ENCODE measurements around the gene HOXD4.
A peak's percentile ranks its signal among the peaks of the same experiment; 100 is the strongest.

The HOXD4 gene

DNA sequence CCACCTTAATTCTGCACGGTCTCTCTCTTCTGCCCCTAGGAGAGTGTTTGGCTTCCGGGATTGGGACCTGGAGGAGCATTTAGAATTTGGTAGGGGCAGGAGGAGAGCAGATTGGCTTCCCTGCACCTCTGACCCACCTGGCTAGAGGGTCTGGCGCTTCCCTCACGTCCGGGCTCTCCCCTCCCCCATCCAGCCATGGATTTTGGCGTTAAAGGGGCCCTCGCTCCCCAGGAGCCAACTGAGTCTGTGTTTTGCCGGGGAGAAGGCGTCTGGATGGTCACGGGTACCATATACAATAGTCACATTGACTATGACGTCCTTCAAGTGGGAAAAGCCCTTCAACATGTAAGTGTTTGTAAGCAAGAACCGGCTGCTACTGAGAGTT is 12.3 kb downstream of the HOXD4 start:
- WGBS = 0% methylated on average over 9 of the region's 12 CpGs
- H3K27ac ChIP-seq (ENCODE audit: low read depth, low read length) = no peak overlapping the region
- no peak overlapping the region for H3K4me3 ChIP-seq (ENCODE audit: low read length)
- peaks cover 100% of the 10 kb centered on the region for H3K27me3 ChIP-seq (ENCODE audit: insufficient read depth, low read length)
- H3K9ac ChIP-seq (ENCODE audit: low read depth, low read length) = no peak overlapping the region
- peaks cover 5% of the 10 kb centered on the region; the same call in 1 of the 2 replicates for H3K4me1 ChIP-seq (ENCODE audit: insufficient read depth, low read length)
- H3K36me3 ChIP-seq (ENCODE audit: insufficient read depth, low read length) = no peaks in the 10 kb centered on the region
- no peaks in the 10 kb centered on the region for H3K9me3 ChIP-seq (ENCODE audit: insufficient read depth, low read depth, low read length)

GRCh38 chr2:176164201-176164600 is 12.9 kb downstream of the HOXD4 start:
- no peaks in the 10 kb centered on the region for H3K9me3 ChIP-seq (ENCODE audit: insufficient read depth, low read depth, low read length)
- no peak overlapping the region for H3K27ac ChIP-seq (ENCODE audit: low read depth, low read length)
- H3K36me3 ChIP-seq (ENCODE audit: insufficient read depth, low read length) = no peaks in the 10 kb centered on the region
- peaks cover 100% of the 10 kb centered on the region for H3K27me3 ChIP-seq (ENCODE audit: insufficient read depth, low read length)
- H3K4me3 ChIP-seq (ENCODE audit: low read length) = no peak overlapping the region
- H3K4me1 ChIP-seq (ENCODE audit: insufficient read depth, low read length) = peaks cover 5% of the 10 kb centered on the region; the same call in 1 of the 2 replicates
- WGBS = 11% methylated on average over 13 of the region's 13 CpGs
- H3K9ac ChIP-seq (ENCODE audit: low read depth, low read length) = no peak overlapping the region

GRCh38 chr2:176164611-176165369 is 13.4 kb downstream of the HOXD4 start:
- Histone ChIP-seq H3K4me1 (ENCODE audit: insufficient read depth, low read length) (peaks cover 5% of the 10 kb centered on the region; the same call in 1 of the 2 replicates), H3K27ac (ENCODE audit: low read depth, low read length) (no peak overlapping the region), H3K27me3 (ENCODE audit: insufficient read depth, low read length) (peaks cover 100% of the 10 kb centered on the region), H3K9me3 (ENCODE audit: insufficient read depth, low read depth, low read length) (no peaks in the 10 kb centered on the region), H3K9ac (ENCODE audit: low read depth, low read length) (no peak overlapping the region), H3K4me3 (ENCODE audit: low read length) (no peak overlapping the region), H3K36me3 (ENCODE audit: insufficient read depth, low read length) (no peaks in the 10 kb centered on the region)
- WGBS = 1% methylated on average over 52 of the region's 52 CpGs

DNA sequence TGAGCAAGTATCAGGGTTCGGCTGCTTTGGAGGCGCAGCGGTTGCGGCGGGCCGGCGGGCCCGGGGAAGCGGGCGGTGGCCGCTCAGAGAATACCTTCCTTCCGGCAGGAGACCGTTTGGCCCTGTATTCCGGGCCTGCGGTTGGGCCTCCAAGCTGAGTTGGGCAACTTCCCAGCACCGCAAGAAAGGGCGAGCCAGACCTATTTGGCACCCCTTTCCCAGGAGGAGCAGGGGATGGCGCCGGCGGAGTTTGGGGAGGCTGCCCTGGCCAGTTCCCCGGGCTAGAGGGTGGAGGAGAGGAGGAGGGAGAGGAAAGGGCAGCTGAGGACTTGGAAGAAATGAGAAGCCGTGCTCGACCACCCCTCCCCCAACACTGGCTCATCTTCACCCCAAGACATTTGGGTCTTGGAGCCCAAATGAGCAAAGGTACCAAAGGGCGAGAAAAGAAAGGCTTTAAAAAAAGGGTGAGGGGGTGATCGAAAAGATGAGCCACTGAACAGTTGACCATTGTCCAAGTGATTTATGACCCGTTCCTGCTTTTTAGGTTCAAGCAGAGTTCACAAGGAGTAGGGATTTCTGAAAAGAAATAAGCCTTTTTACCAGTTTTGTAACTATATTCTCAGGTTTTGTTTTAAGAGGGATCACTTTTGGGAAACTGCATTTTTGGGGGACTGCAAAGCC is 14.2 kb downstream of the HOXD4 start:
- WGBS = 6% methylated on average over 24 of the region's 26 CpGs
- no peak overlapping the region for H3K4me3 ChIP-seq (ENCODE audit: low read length)
- no peaks in the 10 kb centered on the region for H3K9me3 ChIP-seq (ENCODE audit: insufficient read depth, low read depth, low read length)
- H3K36me3 ChIP-seq (ENCODE audit: insufficient read depth, low read length) = no peaks in the 10 kb centered on the region
- no peak overlapping the region for H3K27ac ChIP-seq (ENCODE audit: low read depth, low read length)
- H3K9ac ChIP-seq (ENCODE audit: low read depth, low read length) = no peak overlapping the region
- H3K4me1 ChIP-seq (ENCODE audit: insufficient read depth, low read length) = peaks cover 5% of the 10 kb centered on the region; the same call in 1 of the 2 replicates
- H3K27me3 ChIP-seq (ENCODE audit: insufficient read depth, low read length) = peaks cover 100% of the 10 kb centered on the region

DNA sequence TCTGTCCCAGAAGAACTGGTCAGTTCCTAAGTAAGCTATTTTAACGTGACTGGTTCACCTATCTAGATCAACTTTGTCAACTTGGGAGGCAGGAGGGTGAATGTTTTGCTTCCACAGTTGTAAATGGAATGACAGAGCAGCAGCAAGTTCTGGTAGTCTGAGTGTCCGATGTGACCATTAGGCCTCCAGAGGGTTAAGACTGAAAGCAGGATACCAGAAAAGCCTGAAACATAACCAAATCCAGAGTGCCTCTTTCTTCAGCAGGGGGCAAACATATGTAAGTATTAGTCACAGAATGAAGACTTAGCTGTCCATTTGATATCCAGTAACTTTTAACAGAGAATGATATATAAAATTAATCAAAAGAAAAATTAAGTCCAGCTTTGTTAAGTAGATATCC is 14.9 kb downstream of the HOXD4 start:
- H3K9ac ChIP-seq (ENCODE audit: low read depth, low read length) = no peak overlapping the region
- no peak overlapping the region for H3K4me3 ChIP-seq (ENCODE audit: low read length)
- no peaks in the 10 kb centered on the region for H3K9me3 ChIP-seq (ENCODE audit: insufficient read depth, low read depth, low read length)
- H3K36me3 ChIP-seq (ENCODE audit: insufficient read depth, low read length) = no peaks in the 10 kb centered on the region
- peaks cover 5% of the 10 kb centered on the region; the same call in 1 of the 2 replicates for H3K4me1 ChIP-seq (ENCODE audit: insufficient read depth, low read length)
- H3K27me3 ChIP-seq (ENCODE audit: insufficient read depth, low read length) = peaks cover 100% of the 10 kb centered on the region
- no peak overlapping the region for H3K27ac ChIP-seq (ENCODE audit: low read depth, low read length)
- WGBS = 33% methylated on average over 2 of the region's 2 CpGs

- Histone ChIP-seq H3K36me3 (ENCODE audit: insufficient read depth, low read length) (no peaks in the 10 kb centered on the region), H3K27ac (ENCODE audit: low read depth, low read length) (no peak overlapping the region), H3K27me3 (ENCODE audit: insufficient read depth, low read length) (peaks cover 100% of the 10 kb centered on the region), H3K9ac (ENCODE audit: low read depth, low read length) (no peak overlapping the region), H3K4me3 (ENCODE audit: low read length) (no peak overlapping the region), H3K9me3 (ENCODE audit: insufficient read depth, low read depth, low read length) (no peaks in the 10 kb centered on the region), H3K4me1 (ENCODE audit: insufficient read depth, low read length) (peaks cover 5% of the 10 kb centered on the region; the same call in 1 of the 2 replicates)
- 50% methylated on average over 1 of the region's 1 CpG for WGBS
These were observed 16.0 kb downstream of the HOXD4 start for GRCh38 chr2:176167398-176167797.

DNA sequence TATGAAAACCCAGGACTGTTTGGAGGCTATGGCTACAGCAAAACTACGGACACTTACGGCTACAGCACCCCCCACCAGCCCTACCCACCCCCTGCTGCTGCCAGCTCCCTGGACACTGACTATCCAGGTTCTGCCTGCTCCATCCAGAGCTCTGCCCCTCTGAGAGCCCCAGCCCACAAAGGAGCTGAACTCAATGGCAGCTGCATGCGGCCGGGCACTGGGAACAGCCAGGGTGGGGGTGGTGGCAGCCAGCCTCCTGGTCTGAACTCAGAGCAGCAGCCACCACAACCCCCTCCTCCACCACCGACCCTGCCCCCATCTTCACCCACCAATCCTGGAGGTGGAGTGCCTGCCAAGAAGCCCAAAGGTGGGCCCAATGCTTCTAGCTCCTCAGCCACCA is 17.8 kb downstream of the HOXD4 start:
- Histone ChIP-seq H3K27ac (ENCODE audit: low read depth, low read length) (no peak overlapping the region), H3K9ac (ENCODE audit: low read depth, low read length) (no peak overlapping the region), H3K27me3 (ENCODE audit: insufficient read depth, low read length) (peaks cover 100% of the 10 kb centered on the region), H3K9me3 (ENCODE audit: insufficient read depth, low read depth, low read length) (no peaks in the 10 kb centered on the region), H3K36me3 (ENCODE audit: insufficient read depth, low read length) (no peaks in the 10 kb centered on the region), H3K4me1 (ENCODE audit: insufficient read depth, low read length) (peaks cover 2% of the 10 kb centered on the region; the same call in 1 of the 2 replicates), H3K4me3 (ENCODE audit: low read length) (no peak overlapping the region)
- WGBS = 60% methylated on average over 5 of the region's 5 CpGs

DNA sequence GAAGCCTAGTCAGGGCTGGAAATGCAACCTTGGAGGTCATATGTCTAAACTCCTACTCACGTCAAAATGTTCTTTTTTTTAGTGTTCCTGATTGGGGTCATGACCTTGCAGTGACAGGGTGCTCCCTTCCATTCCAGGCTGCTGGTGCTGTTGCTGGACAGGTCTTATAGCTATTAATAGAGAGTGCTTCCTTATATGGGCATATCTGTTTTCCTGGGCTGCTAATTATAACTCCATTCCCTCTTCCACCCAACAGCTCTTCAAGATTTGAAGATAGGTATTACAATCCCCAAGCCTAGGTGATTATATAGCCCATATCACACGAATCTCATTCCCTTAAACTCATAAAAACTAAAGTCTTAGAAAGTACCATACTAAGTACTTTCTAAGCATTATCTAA is 18.4 kb downstream of the HOXD4 start:
- H3K27me3 ChIP-seq (ENCODE audit: insufficient read depth, low read length) = peaks cover 100% of the 10 kb centered on the region
- peaks cover 8% of the 10 kb centered on the region; the same call in 1 of the 2 replicates for H3K4me1 ChIP-seq (ENCODE audit: insufficient read depth, low read length)
- no peak overlapping the region for H3K9ac ChIP-seq (ENCODE audit: low read depth, low read length)
- H3K4me3 ChIP-seq (ENCODE audit: low read length) = no peak overlapping the region
- H3K36me3 ChIP-seq (ENCODE audit: insufficient read depth, low read length) = no peaks in the 10 kb centered on the region
- no peaks in the 10 kb centered on the region for H3K9me3 ChIP-seq (ENCODE audit: insufficient read depth, low read depth, low read length)
- 63% methylated on average over 2 of the region's 2 CpGs for WGBS
- H3K27ac ChIP-seq (ENCODE audit: low read depth, low read length) = no peak overlapping the region

GRCh38 chr2:176170602-176171305 is 19.4 kb downstream of the HOXD4 start:
- peaks cover 14% of the 10 kb centered on the region for H3K4me1 ChIP-seq (ENCODE audit: insufficient read depth, low read length)
- no peak overlapping the region for H3K27ac ChIP-seq (ENCODE audit: low read depth, low read length)
- no CpG with 5 or more reads among the region's 1 CpG for WGBS
- H3K9ac ChIP-seq (ENCODE audit: low read depth, low read length) = no peak overlapping the region
- no peak overlapping the region for H3K4me3 ChIP-seq (ENCODE audit: low read length)
- H3K9me3 ChIP-seq (ENCODE audit: insufficient read depth, low read depth, low read length) = no peaks in the 10 kb centered on the region
- no peaks in the 10 kb centered on the region for H3K36me3 ChIP-seq (ENCODE audit: insufficient read depth, low read length)
- peaks cover 100% of the 10 kb centered on the region for H3K27me3 ChIP-seq (ENCODE audit: insufficient read depth, low read length)

- Histone ChIP-seq H3K4me3 (ENCODE audit: low read length) (peak overlapping the region; percentile 34), H3K9me3 (ENCODE audit: insufficient read depth, low read depth, low read length) (no peaks in the 10 kb centered on the region), H3K27ac (ENCODE audit: low read depth, low read length) (no peak overlapping the region), H3K4me1 (ENCODE audit: insufficient read depth, low read length) (peaks cover 17% of the 10 kb centered on the region), H3K27me3 (ENCODE audit: insufficient read depth, low read length) (peaks cover 100% of the 10 kb centered on the region), H3K9ac (ENCODE audit: low read depth, low read length) (no peak overlapping the region), H3K36me3 (ENCODE audit: insufficient read depth, low read length) (no peaks in the 10 kb centered on the region)
- 2% methylated on average over 50 of the region's 51 CpGs for WGBS
These were observed 20.1 kb downstream of the HOXD4 start for GRCh38 chr2:176171351-176172006.

Data from HUES64 (cell line).